GM06990 (cell line): ENCODE results near the gene SULT6B1.

ENCODE experiments used
- DNase-seq: peaks from one replicate; pipeline ENCODE4 v3.0.0-alpha.2; 2011; ENCODE audit not compliant: insufficient read length; ENCODE audit errors: extremely low read depth
- H3K27me3 ChIP-seq: replicated peaks from 2 replicates; pipeline ENCODE4 v1.6.0; 2011; ENCODE audit warnings: low read length; ENCODE audit not compliant: control insufficient read depth, insufficient read depth
- H3K36me3 ChIP-seq: 2 replicates; pipeline ENCODE4 v1.5.1; 2011; ENCODE audit warnings: low read length; ENCODE audit not compliant: control insufficient read depth, insufficient read depth
- H3K4me3 ChIP-seq: replicated peaks from 2 replicates; pipeline ENCODE4 v1.5.1; 2011; ENCODE audit warnings: low read depth, mild to moderate bottlenecking, control low read depth, low read length
- CTCF ChIP-seq: IDR thresholded peaks from 2 replicates; pipeline ENCODE4 v1.5.1; 2011; ENCODE audit warnings: low read length, control low read depth, mild to moderate bottlenecking, inconsistent platforms; ENCODE audit not compliant: insufficient read depth, poor library complexity, severe bottlenecking

The SULT6B1 gene

GRCh38 chr2:37148325-37148724 is 40.1 kb downstream of the SULT6B1 start:
- no peaks in the 10 kb centered on the region for H3K27me3 ChIP-seq
- no peak for DNase-seq
- no peak overlapping the region for H3K4me3 ChIP-seq
- peaks cover 21% of the 10 kb centered on the region for H3K36me3 ChIP-seq
- no peak for TF ChIP-seq CTCF

GRCh38 chr2:37146062-37146461 is 42.4 kb downstream of the SULT6B1 start:
- no peak for TF ChIP-seq CTCF
- Histone ChIP-seq H3K27me3 (no peaks in the 10 kb centered on the region), H3K36me3 (peaks cover 21% of the 10 kb centered on the region)

GRCh38 chr2:37143974-37144373 is 44.5 kb downstream of the SULT6B1 start:
- Histone ChIP-seq H3K36me3 (peaks cover 23% of the 10 kb centered on the region), H3K27me3 (no peaks in the 10 kb centered on the region), H3K4me3 (no peak overlapping the region)
- DNase-seq, result no peak
- TF ChIP-seq CTCF, result no peak

More at GRCh38 chr2:37146062-37146461, 42.4 kb downstream of the SULT6B1 start:
- H3K4me3 ChIP-seq, result no peak overlapping the region
- no peak for DNase-seq

DNA sequence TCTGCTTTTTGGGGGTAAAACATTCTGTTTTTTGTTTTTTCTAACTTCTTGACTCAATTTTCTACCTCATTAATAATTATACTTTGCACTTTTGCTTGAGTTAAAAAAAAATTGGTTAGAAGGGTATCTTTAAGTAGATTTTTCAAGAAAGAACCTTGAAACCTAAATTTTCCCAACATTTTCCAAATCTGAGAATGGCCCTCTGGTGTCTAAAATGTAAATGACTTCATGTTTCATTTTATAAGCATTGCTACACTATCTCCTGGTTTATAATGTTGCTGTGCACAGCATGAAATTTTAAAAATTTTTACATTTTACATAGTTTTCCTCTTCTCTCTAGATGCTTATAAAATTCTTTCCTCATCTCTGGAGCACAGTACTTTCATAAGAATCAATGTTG is 45.9 kb downstream of the SULT6B1 start:
- H3K4me3 ChIP-seq, result no peak overlapping the region
- no peak for TF ChIP-seq CTCF
- H3K27me3 ChIP-seq, result no peaks in the 10 kb centered on the region
- no peak for DNase-seq
- H3K36me3 ChIP-seq, result peaks cover 20% of the 10 kb centered on the region

GRCh38 chr2:37132914-37133313 is 55.6 kb downstream of the SULT6B1 start:
- no peak overlapping the region for H3K4me3 ChIP-seq
- H3K27me3 ChIP-seq, result no peaks in the 10 kb centered on the region
- DNase-seq, result no peak
- TF ChIP-seq CTCF, result no peak
- peaks cover 23% of the 10 kb centered on the region for H3K36me3 ChIP-seq

- DNase-seq, result no peak
- peaks cover 20% of the 10 kb centered on the region for H3K36me3 ChIP-seq
- H3K27me3 ChIP-seq, result no peaks in the 10 kb centered on the region
- TF ChIP-seq CTCF, result no peak
- H3K4me3 ChIP-seq, result no peak overlapping the region
Observed at GRCh38 chr2:37125416-37125815, 63.1 kb downstream of the SULT6B1 start.
